HEK293T (cell line): ENCODE data around the gene USP44.

Experiments
- ARNT ChIP-seq: fragments of 450-650 bp; IDR thresholded peaks from 2 replicates; pipeline ENCODE4 v1.6.1; 2017; ENCODE audit warnings: mild to moderate bottlenecking
- CTBP1 ChIP-seq: fragments of 450-650 bp; IDR thresholded peaks from 2 replicates; pipeline ENCODE4 v1.6.1; 2016; ENCODE audit warnings: borderline replicate concordance
- ELF4 ChIP-seq: fragments of 450-650 bp; IDR thresholded peaks from 2 replicates; pipeline ENCODE4 v1.6.1; 2017; ENCODE audit warnings: antibody characterized with exemption
- FOXA1 ChIP-seq: fragments of 450-650 bp; IDR thresholded peaks from 2 replicates; pipeline ENCODE4 v1.6.1; 2016; ENCODE audit warnings: mild to moderate bottlenecking
- FOXK2 ChIP-seq: fragments of 450-650 bp; IDR thresholded peaks from 2 replicates; pipeline ENCODE4 v1.6.1; 2016; ENCODE audit warnings: mild to moderate bottlenecking
- FOXM1 ChIP-seq: fragments of 450-650 bp; IDR thresholded peaks from 2 replicates; pipeline ENCODE4 v1.6.1; 2017; ENCODE audit warnings: mild to moderate bottlenecking, borderline replicate concordance
- L3MBTL2 ChIP-seq: fragments of 450-650 bp; conservative IDR thresholded peaks from 2 replicates; pipeline ENCODE4 v1.6.1; 2016; ENCODE audit warnings: mild to moderate bottlenecking
- NFRKB ChIP-seq: fragments of 450-650 bp; IDR thresholded peaks from 2 replicates; pipeline ENCODE4 v1.6.1; 2016; ENCODE audit warnings: mild to moderate bottlenecking, moderate library complexity
- SP1 ChIP-seq: fragments of 450-650 bp; IDR thresholded peaks from 2 replicates; pipeline ENCODE4 v1.6.1; 2017
- SUZ12 ChIP-seq: fragments of 450-650 bp; IDR thresholded peaks from 2 replicates; pipeline ENCODE4 v1.6.1; 2016; ENCODE audit warnings: mild to moderate bottlenecking
- TARDBP ChIP-seq: fragments of 450-650 bp; IDR thresholded peaks from 2 replicates; pipeline ENCODE4 v1.6.1; 2016
- ZNF384 ChIP-seq: fragments of 450-650 bp; IDR thresholded peaks from 2 replicates; pipeline ENCODE4 v1.6.1; 2016

- TF ChIP-seq ARNT (no peak), TARDBP (no peak), FOXK2 (no peak), NFRKB (no peak), FOXM1 (no peak), ELF4 (no peak), SUZ12 (no peak), L3MBTL2 (no peak), ZNF384 (no peak), FOXA1 (no peak), SP1 (no peak), CTBP1 (no peak)
These were observed 12.6 kb downstream of the USP44 start for GRCh38 chr12:95538656-95539055.
